HepG2 (cell line): ENCODE measurements around the gene TSGA10IP. TPM values are rescaled to one million over a fixed set of nuclear protein-coding genes. Genes with fewer than 3 reads are reported as not detected.

ENCODE experiments used
- ATAC-seq: fragments of 200-7000 bp; cut with Tn5 transposase; 3 replicates; pipeline ENCODE4 v1.9.1; 2020; ENCODE audit warnings: mild to moderate bottlenecking, moderate library complexity
- BruUV-seq: library from RNA; stranded (reverse); fragments of 400-500 nt; replicated peaks from 2 replicates; lab custom pipeline; 2021; lab: Mats Ljungman, UMichigan
- CTCF ChIA-PET: fragments of 300-600 bp; formaldehyde crosslinking; extraction: SDS; loops from one replicate; lab custom pipeline; 2021; ENCODE audit warnings: low total read pairs, inconsistent platforms, low intra/inter-chr PET ratio; lab: Yijun Ruan, JAX
- POLR2A ChIA-PET: fragments of 350-600 bp; sonication (Branson Sonifier 250); formaldehyde crosslinking; loops from one replicate; lab custom pipeline; 2020; ENCODE audit warnings: antibody characterized with exemption, inconsistent platforms; lab: Yijun Ruan, JAX
- DNase-seq: peaks from one replicate; pipeline ENCODE4 v3.0.0-alpha.2; 2015; ENCODE audit warnings: low spot score
- FAIRE-seq: peaks from 3 replicates; lab custom pipeline; 2011; peaks lifted over from hg19 to GRCh38; lab: Jason Lieb, UNC
- H2AFZ ChIP-seq: one replicate; pipeline ENCODE4 v1.6.1; 2011; ENCODE audit warnings: low read length, inconsistent platforms
- H3K27ac ChIP-seq: fragments of 300-600 bp; 3 replicates; pipeline ENCODE4 v1.8.0; 2011; ENCODE audit warnings: mixed run types, mild to moderate bottlenecking, mixed read lengths, low read length, inconsistent platforms; ENCODE audit not compliant: insufficient read depth; ENCODE audit errors: extremely low read length
- H3K27me3 ChIP-seq, 2 experiments: fragments of 200-600 bp in 1 of 2; 2 replicates in 1 of 2; 3 replicates in 1 of 2; pipeline versions ENCODE4 v1.6.0 to v1.8.0; 2011; ENCODE audit warnings: low read length in 2 of 2, mild to moderate bottlenecking in 2 of 2, moderate library complexity in 2 of 2, inconsistent platforms in 1 of 2; ENCODE audit not compliant: insufficient read depth in 2 of 2, control insufficient read depth in 1 of 2
- H3K36me3 ChIP-seq, 2 experiments: fragments of 200-600 bp in 1 of 2; replicated peaks in 1 of 2; 2 replicates in 1 of 2; 3 replicates in 1 of 2; pipeline versions ENCODE4 v1.5.1 to v1.8.0; 2011; ENCODE audit warnings: low read length in 2 of 2, inconsistent platforms in 1 of 2; ENCODE audit not compliant: insufficient read depth in 2 of 2, control insufficient read depth in 1 of 2
- H3K4me1 ChIP-seq: 2 replicates; pipeline ENCODE4 v1.5.1; 2012; ENCODE audit warnings: low read length, inconsistent platforms; ENCODE audit not compliant: insufficient read depth
- H3K4me2 ChIP-seq: 2 replicates; pipeline ENCODE4 v1.6.0; 2011; ENCODE audit warnings: low read depth, low read length, inconsistent platforms
- H3K4me3 ChIP-seq, 3 experiments: fragments of 200-600 bp in 1 of 3; sonication (generic), shearing (Covaris generic) in 1 of 3; replicated peaks in 1 of 3; 2 replicates each; pipeline ENCODE4 v1.5.1; 2011 to 2016; ENCODE audit warnings: low read length in 3 of 3, inconsistent platforms in 2 of 3, low read depth in 2 of 3, mild to moderate bottlenecking in 2 of 3, control low read depth in 1 of 3, mixed read lengths in 1 of 3; ENCODE audit not compliant: insufficient read depth in 1 of 3
- H3K79me2 ChIP-seq: one replicate; pipeline ENCODE4 v1.6.1; 2011; ENCODE audit warnings: low read length, inconsistent platforms; ENCODE audit not compliant: insufficient read depth
- H3K9ac ChIP-seq: 2 replicates; pipeline ENCODE4 v1.6.0; 2011; ENCODE audit warnings: mild to moderate bottlenecking, low read depth, low read length, inconsistent platforms; ENCODE audit not compliant: insufficient read depth
- H3K9me3 ChIP-seq: 2 replicates; pipeline ENCODE4 v1.5.1; 2012; ENCODE audit warnings: mild to moderate bottlenecking, low read length
- H4K20me1 ChIP-seq: 2 replicates; pipeline ENCODE4 v1.6.0; 2011; ENCODE audit warnings: inconsistent platforms, mild to moderate bottlenecking, low read length, moderate library complexity; ENCODE audit not compliant: insufficient read depth
- AHDC1 ChIP-seq: sonication (generic); formaldehyde crosslinking; IDR thresholded peaks from 2 replicates; pipeline ENCODE4 v1.5.1; 2020; ENCODE audit warnings: mild to moderate bottlenecking, missing genetic modification reagents, borderline replicate concordance
- ATAD3A ChIP-seq: sonication (generic); formaldehyde crosslinking; IDR thresholded peaks from 2 replicates; pipeline ENCODE4 v1.4.0; 2020; ENCODE audit warnings: missing genetic modification reagents
- ELF4 ChIP-seq: sonication (generic); formaldehyde crosslinking; IDR thresholded peaks from 2 replicates; pipeline ENCODE4 v1.5.0; 2020; ENCODE audit warnings: missing genetic modification reagents, mild to moderate bottlenecking, moderate library complexity, borderline replicate concordance
- PAWR ChIP-seq: sonication (generic); formaldehyde crosslinking; IDR thresholded peaks from 2 replicates; pipeline ENCODE4 v1.4.0; 2020; ENCODE audit warnings: missing genetic modification reagents, mild to moderate bottlenecking, borderline replicate concordance
- RBM22 ChIP-seq: fragments of 200-400 bp; formaldehyde crosslinking; optimal IDR thresholded peaks from 2 replicates; pipeline ENCODE3; 2017; ENCODE audit warnings: mild to moderate bottlenecking, low read length, moderate library complexity
- ZBTB7A ChIP-seq: sonication (generic); formaldehyde crosslinking; IDR thresholded peaks from 2 replicates; pipeline ENCODE4 v1.8.0; 2022; ENCODE audit warnings: mild to moderate bottlenecking, missing genetic modification reagents
- ZNF501 ChIP-seq: sonication (generic); formaldehyde crosslinking; IDR thresholded peaks from 2 replicates; pipeline ENCODE4 v1.5.1; 2020; ENCODE audit warnings: mild to moderate bottlenecking, moderate library complexity, missing genetic modification reagents
- ZNF678 ChIP-seq: sonication (generic); formaldehyde crosslinking; IDR thresholded peaks from 2 replicates; pipeline ENCODE4 v1.4.0; 2020; ENCODE audit warnings: mild to moderate bottlenecking, missing genetic modification reagents
- ZNF761 ChIP-seq: sonication (generic); formaldehyde crosslinking; conservative IDR thresholded peaks from 2 replicates; pipeline ENCODE4 v1.4.0; 2020; ENCODE audit warnings: mild to moderate bottlenecking, missing genetic modification reagents
- WGBS: methylation state at CpG from one replicate; pipeline ENCODE4 v1.1.6; 2017; ENCODE audit warnings: low lambda C conversion rate; 5-methylcytosine and 5-hydroxymethylcytosine counted together
- in situ Hi-C: cut with HindIII; loops from 2 replicates; pipeline ENCODE4 v1.10.0; 2017; ENCODE audit warnings: low pct_unique_long_range_greater_than_20kb; ENCODE audit not compliant: extremely low pct_ligation_motif_present
- intact Hi-C: fragments of 100-400 bp; cut with micrococcal nuclease; formaldehyde crosslinking; loops from one replicate; pipeline ENCODE4 v1.10.0; 2022; ENCODE audit not compliant: unreplicated experiment
- polyA plus RNA-seq, 8 experiments: library from polyadenylated mRNA; depleted of rRNA in 3 of 8; stranded (reverse) in 7 of 8; unstranded in 1 of 8; fragments of >200 nt; fragmentation: Illumina TruSeq in 4 of 8; extraction: Trizol in 4 of 8; gene quantifications; 2 replicates each; pipeline versions ENCODE4 v1.2.1 to v1.2.3, GENCODE V29; 2011 to 2016; ENCODE audit warnings: low read depth in 4 of 8, missing spikeins in 1 of 8, mixed read lengths in 1 of 8; ENCODE audit not compliant: insufficient read depth in 1 of 8
- total RNA-seq, 5 experiments: library from RNA; depleted of rRNA; stranded (reverse); fragments of >200 nt; fragmentation: Illumina TruSeq; extraction: Trizol; gene quantifications; 2 replicates each; pipeline ENCODE4 v1.2.3, GENCODE V29; 2016; ENCODE audit warnings: low read depth in 1 of 5
- TF ChIP-seq, protein P1 (sequence below): sonication (generic); formaldehyde crosslinking; IDR thresholded peaks from 2 replicates; pipeline ENCODE4 v1.8.0; 2022; ENCODE audit warnings: missing genetic modification reagents, mild to moderate bottlenecking, moderate library complexity, borderline replicate concordance
- TF ChIP-seq, protein P2 (sequence below): sonication (generic); formaldehyde crosslinking; IDR thresholded peaks from 2 replicates; pipeline ENCODE4 v1.4.0; 2020; ENCODE audit warnings: missing genetic modification reagents

The TSGA10IP gene
- total and polyA plus RNA-seq, 2 of the 13 experiments (the other 11 are each of a cell fraction or from before 2014, with no cell fraction given), result not detected

DNA sequence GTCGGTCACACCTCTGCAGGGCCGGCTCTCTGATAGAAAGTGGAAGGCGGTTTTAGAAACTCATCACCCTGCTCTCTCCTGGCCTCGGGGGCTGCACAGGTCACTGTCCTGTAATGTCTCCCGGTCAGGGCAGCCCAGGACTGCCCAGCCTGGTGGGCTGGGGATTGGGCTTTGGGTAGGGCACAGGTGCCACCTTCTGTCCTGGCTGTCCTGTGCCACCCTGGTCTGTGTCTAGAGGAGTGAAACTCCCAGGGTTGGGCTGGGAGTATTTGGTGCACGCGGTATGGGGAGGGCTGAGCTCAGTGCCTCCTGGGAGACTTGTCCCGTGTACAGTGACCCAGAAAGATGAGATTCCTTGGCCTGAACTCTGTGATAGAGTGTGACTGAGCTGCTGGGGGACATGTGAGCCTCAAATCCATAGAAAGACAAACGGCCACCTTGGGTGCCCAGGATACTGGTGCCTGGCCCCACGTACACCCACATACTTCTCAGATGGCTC, 34.0 kb downstream of the TSGA10IP start:
- no peak for DNase-seq
- Histone ChIP-seq H3K27me3 (no peaks in the 10 kb centered on the region; a peak in 1 of 5 replicates), H2AFZ (no peak overlapping the region), H3K79me2 (no peaks in the 10 kb centered on the region), H3K36me3 (peaks cover 5 to 18% of the 10 kb centered on the region in 2 experiments; a peak in 4 of 5 replicates), H3K9me3 (no peaks in the 10 kb centered on the region), H3K4me1 (peaks cover 14% of the 10 kb centered on the region), H3K4me2 (no peak overlapping the region), H3K9ac (no peak overlapping the region), H3K4me3 (no peak overlapping the region), H3K27ac (no peak overlapping the region), H4K20me1 (no peaks in the 10 kb centered on the region)
- CTCF ChIA-PET, result no interaction called here
- 95% methylated on average over 7 of the region's 10 CpGs for WGBS
- in situ Hi-C loops, result no loop called here
- POLR2A ChIA-PET, result no interaction called here
- ATAC-seq, result no peak
- BruUV-seq, result no TSS peak
- no peak for FAIRE-seq
- TF ChIP-seq PAWR (CRISPR knock-in tag) (no peak), ELF4 (CRISPR knock-in tag) (no peak), ATAD3A (CRISPR knock-in tag) (no peak), ZBTB7A (CRISPR knock-in tag) (no peak), ZNF501 (CRISPR knock-in tag) (no peak), ZNF678 (CRISPR knock-in tag) (no peak), RBM22 (no peak), ZNF761 (no peak), AHDC1 (CRISPR knock-in tag) (no peak)
- TF ChIP-seq, protein P1, sequence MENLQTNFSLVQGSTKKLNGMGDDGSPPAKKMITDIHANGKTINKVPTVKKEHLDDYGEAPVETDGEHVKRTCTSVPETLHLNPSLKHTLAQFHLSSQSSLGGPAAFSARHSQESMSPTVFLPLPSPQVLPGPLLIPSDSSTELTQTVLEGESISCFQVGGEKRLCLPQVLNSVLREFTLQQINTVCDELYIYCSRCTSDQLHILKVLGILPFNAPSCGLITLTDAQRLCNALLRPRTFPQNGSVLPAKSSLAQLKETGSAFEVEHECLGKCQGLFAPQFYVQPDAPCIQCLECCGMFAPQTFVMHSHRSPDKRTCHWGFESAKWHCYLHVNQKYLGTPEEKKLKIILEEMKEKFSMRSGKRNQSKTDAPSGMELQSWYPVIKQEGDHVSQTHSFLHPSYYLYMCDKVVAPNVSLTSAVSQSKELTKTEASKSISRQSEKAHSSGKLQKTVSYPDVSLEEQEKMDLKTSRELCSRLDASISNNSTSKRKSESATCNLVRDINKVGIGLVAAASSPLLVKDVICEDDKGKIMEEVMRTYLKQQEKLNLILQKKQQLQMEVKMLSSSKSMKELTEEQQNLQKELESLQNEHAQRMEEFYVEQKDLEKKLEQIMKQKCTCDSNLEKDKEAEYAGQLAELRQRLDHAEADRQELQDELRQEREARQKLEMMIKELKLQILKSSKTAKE, result no peak
- TF ChIP-seq, protein P2, sequence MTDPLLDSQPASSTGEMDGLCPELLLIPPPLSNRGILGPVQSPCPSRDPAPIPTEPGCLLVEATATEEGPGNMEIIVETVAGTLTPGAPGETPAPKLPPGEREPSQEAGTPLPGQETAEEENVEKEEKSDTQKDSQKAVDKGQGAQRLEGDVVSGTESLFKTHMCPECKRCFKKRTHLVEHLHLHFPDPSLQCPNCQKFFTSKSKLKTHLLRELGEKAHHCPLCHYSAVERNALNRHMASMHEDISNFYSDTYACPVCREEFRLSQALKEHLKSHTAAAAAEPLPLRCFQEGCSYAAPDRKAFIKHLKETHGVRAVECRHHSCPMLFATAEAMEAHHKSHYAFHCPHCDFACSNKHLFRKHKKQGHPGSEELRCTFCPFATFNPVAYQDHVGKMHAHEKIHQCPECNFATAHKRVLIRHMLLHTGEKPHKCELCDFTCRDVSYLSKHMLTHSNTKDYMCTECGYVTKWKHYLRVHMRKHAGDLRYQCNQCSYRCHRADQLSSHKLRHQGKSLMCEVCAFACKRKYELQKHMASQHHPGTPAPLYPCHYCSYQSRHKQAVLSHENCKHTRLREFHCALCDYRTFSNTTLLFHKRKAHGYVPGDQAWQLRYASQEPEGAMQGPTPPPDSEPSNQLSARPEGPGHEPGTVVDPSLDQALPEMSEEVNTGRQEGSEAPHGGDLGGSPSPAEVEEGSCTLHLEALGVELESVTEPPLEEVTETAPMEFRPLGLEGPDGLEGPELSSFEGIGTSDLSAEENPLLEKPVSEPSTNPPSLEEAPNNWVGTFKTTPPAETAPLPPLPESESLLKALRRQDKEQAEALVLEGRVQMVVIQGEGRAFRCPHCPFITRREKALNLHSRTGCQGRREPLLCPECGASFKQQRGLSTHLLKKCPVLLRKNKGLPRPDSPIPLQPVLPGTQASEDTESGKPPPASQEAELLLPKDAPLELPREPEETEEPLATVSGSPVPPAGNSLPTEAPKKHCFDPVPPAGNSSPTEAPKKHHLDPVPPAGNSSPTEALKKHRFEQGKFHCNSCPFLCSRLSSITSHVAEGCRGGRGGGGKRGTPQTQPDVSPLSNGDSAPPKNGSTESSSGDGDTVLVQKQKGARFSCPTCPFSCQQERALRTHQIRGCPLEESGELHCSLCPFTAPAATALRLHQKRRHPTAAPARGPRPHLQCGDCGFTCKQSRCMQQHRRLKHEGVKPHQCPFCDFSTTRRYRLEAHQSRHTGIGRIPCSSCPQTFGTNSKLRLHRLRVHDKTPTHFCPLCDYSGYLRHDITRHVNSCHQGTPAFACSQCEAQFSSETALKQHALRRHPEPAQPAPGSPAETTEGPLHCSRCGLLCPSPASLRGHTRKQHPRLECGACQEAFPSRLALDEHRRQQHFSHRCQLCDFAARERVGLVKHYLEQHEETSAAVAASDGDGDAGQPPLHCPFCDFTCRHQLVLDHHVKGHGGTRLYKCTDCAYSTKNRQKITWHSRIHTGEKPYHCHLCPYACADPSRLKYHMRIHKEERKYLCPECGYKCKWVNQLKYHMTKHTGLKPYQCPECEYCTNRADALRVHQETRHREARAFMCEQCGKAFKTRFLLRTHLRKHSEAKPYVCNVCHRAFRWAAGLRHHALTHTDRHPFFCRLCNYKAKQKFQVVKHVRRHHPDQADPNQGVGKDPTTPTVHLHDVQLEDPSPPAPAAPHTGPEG (CRISPR knock-in tag), result no peak
- intact Hi-C loops, result no loop called here
